ENCODE results near the gene CLOCK.

DNA sequence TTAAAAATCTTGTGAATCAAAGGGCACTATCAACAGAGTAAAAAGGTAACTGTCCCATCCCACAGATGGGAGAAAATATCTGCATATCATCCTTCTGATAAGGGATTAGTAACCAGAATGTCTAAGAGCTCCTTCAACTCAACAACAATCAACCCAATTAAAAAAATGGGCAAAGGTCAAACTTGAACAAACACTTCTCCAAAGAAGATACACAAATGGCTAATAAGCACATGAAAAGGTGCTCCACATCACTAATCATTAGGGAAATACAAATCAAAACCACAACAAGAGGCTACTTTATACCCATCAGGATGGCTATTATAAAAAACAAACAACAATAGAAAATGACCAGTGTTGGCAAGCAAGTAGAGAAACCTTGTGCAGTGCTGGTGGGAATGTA, 107.7 kb downstream of the CLOCK start:
- TF ChIP-seq, protein P1, sequence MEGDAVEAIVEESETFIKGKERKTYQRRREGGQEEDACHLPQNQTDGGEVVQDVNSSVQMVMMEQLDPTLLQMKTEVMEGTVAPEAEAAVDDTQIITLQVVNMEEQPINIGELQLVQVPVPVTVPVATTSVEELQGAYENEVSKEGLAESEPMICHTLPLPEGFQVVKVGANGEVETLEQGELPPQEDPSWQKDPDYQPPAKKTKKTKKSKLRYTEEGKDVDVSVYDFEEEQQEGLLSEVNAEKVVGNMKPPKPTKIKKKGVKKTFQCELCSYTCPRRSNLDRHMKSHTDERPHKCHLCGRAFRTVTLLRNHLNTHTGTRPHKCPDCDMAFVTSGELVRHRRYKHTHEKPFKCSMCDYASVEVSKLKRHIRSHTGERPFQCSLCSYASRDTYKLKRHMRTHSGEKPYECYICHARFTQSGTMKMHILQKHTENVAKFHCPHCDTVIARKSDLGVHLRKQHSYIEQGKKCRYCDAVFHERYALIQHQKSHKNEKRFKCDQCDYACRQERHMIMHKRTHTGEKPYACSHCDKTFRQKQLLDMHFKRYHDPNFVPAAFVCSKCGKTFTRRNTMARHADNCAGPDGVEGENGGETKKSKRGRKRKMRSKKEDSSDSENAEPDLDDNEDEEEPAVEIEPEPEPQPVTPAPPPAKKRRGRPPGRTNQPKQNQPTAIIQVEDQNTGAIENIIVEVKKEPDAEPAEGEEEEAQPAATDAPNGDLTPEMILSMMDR (IDR thresholded peaks at IDR 0.05) = no peak
- no peak for TF ChIP-seq EP300 (IDR thresholded peaks at IDR 0.05)

Data from esophagus muscularis mucosa (tissue), 3 donors.